GM06990 (cell line): Measurements from ENCODE around the gene HPCA.

Experiments
- DNase-seq: peaks from one replicate; pipeline ENCODE4 v3.0.0-alpha.2; 2011; ENCODE audit not compliant: insufficient read length; ENCODE audit errors: extremely low read depth
- H3K27me3 ChIP-seq: replicated peaks from 2 replicates; pipeline ENCODE4 v1.6.0; 2011; ENCODE audit warnings: low read length; ENCODE audit not compliant: control insufficient read depth, insufficient read depth
- H3K36me3 ChIP-seq: 2 replicates; pipeline ENCODE4 v1.5.1; 2011; ENCODE audit warnings: low read length; ENCODE audit not compliant: control insufficient read depth, insufficient read depth
- H3K4me3 ChIP-seq: replicated peaks from 2 replicates; pipeline ENCODE4 v1.5.1; 2011; ENCODE audit warnings: low read depth, mild to moderate bottlenecking, control low read depth, low read length
- CTCF ChIP-seq: IDR thresholded peaks from 2 replicates; pipeline ENCODE4 v1.5.1; 2011; ENCODE audit warnings: low read length, control low read depth, mild to moderate bottlenecking, inconsistent platforms; ENCODE audit not compliant: insufficient read depth, poor library complexity, severe bottlenecking

HPCA gene

GRCh38 chr1:32868806-32869455 is 17.4 kb upstream of the HPCA start:
- 0 out of 2 replicates have a peak, but pooled peaks cover 1% of the 10 kb centered on the region for H3K27me3 ChIP-seq
- no peak for DNase-seq
- no peak overlapping the region for H3K4me3 ChIP-seq
- no peaks in the 10 kb centered on the region; the same call in none of the 2 replicates for H3K36me3 ChIP-seq
- no peak for TF ChIP-seq CTCF

GRCh38 chr1:32869923-32870614 is 16.2 kb upstream of the HPCA start:
- TF ChIP-seq CTCF: no peak
- H3K4me3 ChIP-seq: no peak overlapping the region
- 0 out of 2 replicates have a peak, but pooled peaks cover 1% of the 10 kb centered on the region for H3K27me3 ChIP-seq
- H3K36me3 ChIP-seq: no peaks in the 10 kb centered on the region
- DNase-seq: no peak

GRCh38 chr1:32870615-32871363 is 15.5 kb upstream of the HPCA start, which contains the start of gene FNDC5:
TSS of gene FNDC5 (minus strand) at chr1:32870912.
- H3K27me3 ChIP-seq: 0 out of 2 replicates have a peak, but pooled peaks cover 1% of the 10 kb centered on the region
- no peak for DNase-seq
- no peak for TF ChIP-seq CTCF
- H3K36me3 ChIP-seq: no peaks in the 10 kb centered on the region
- H3K4me3 ChIP-seq: peak within 1 kb of the TSS; percentile 12

GRCh38 chr1:32871364-32872191 is 14.7 kb upstream of the HPCA start:
- Histone ChIP-seq H3K27me3 (0 out of 2 replicates have a peak, but pooled peaks cover 1% of the 10 kb centered on the region), H3K36me3 (no peaks in the 10 kb centered on the region), H3K4me3 (no peak overlapping the region)
- no peak for TF ChIP-seq CTCF
- DNase-seq: no peak

GRCh38 chr1:32872192-32872460 is 14.2 kb upstream of the HPCA start:
- Histone ChIP-seq H3K36me3 (no peaks in the 10 kb centered on the region), H3K27me3 (0 out of 2 replicates have a peak, but pooled peaks cover 1% of the 10 kb centered on the region), H3K4me3 (no peak overlapping the region)
- TF ChIP-seq CTCF: no peak
- no peak for DNase-seq
